AG09309 (cell line): Measurements from ENCODE around the gene GPR27.

Experiments used
- DNase-seq: peaks from one replicate; pipeline ENCODE4 v3.0.0-alpha.2; 2010; ENCODE audit warnings: low read depth
- H3K4me3 ChIP-seq: 2 replicates; pipeline ENCODE4 v1.5.1; 2011; ENCODE audit warnings: mild to moderate bottlenecking, low read depth, low read length, moderate library complexity; ENCODE audit not compliant: control insufficient read depth
- TF ChIP-seq, protein P1 (sequence below): IDR thresholded peaks from 2 replicates; pipeline ENCODE4 v1.5.1; 2011; ENCODE audit warnings: mild to moderate bottlenecking, low read depth, low read length, inconsistent platforms; ENCODE audit not compliant: insufficient read depth, control insufficient read depth; ENCODE audit errors: missing control alignments

The GPR27 gene

DNA sequence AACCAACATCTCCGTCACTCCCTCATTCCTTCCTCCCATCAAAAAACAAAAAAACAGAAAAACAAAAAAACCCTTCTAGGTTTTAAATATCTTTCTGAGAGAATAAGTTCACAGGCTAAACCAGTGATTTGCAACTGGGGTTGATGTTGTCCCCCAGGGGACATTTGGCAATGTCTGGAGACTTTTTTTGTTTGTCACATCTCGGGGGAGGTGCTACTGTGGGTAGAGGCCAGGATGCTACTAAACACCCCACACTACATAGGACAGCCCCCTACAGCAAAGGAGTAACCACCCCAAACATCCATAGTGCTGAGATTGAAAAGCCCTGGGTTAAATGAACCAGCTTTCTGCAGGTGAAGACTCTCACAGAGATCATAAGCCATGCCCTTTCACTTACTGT lies 48.3 kb downstream of the GPR27 start:
- TF ChIP-seq, protein P1, sequence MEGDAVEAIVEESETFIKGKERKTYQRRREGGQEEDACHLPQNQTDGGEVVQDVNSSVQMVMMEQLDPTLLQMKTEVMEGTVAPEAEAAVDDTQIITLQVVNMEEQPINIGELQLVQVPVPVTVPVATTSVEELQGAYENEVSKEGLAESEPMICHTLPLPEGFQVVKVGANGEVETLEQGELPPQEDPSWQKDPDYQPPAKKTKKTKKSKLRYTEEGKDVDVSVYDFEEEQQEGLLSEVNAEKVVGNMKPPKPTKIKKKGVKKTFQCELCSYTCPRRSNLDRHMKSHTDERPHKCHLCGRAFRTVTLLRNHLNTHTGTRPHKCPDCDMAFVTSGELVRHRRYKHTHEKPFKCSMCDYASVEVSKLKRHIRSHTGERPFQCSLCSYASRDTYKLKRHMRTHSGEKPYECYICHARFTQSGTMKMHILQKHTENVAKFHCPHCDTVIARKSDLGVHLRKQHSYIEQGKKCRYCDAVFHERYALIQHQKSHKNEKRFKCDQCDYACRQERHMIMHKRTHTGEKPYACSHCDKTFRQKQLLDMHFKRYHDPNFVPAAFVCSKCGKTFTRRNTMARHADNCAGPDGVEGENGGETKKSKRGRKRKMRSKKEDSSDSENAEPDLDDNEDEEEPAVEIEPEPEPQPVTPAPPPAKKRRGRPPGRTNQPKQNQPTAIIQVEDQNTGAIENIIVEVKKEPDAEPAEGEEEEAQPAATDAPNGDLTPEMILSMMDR = no peak
- no peak overlapping the region for H3K4me3 ChIP-seq
- no peak for DNase-seq

DNA sequence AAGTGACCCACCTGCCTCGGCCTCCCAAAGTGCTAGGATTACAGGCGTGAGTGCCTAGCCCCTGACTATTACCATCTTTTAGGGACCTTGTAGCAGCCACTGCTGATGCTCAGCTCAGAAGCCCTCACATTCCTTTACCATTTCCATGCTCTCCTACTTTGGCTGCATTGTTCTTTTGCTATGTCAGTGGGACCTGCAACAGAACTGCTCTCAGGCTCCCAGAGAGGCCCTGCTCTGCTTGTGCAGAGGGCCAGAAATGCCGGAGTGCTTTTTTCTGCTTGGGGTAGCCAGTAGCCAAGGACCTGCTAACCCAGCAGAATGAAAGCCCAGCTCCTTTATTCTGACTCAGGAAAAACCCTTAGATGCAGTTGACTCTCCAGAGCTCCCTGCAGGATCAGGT lies 49.6 kb downstream of the GPR27 start:
- TF ChIP-seq, protein P1 = no peak
- H3K4me3 ChIP-seq = no peak overlapping the region
- DNase-seq = no peak

DNA sequence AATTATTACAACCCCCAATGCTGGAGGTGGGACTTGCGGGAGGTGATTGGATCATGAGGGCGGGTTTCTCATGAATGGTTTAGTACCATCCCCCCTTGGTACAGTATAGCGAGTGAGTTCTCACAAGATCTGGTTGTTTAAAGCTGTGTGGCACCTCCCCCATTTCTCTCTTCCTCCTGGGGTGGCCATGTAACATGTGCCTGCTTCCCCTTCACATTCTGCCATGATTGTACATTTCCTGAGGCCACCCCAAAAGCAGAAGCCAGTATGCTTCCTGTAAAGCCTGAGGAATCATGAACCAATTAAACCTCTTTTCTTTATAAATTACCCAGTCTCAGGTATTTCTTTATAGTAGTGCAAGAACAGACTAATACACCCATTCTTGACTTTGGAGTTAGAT lies 51.5 kb downstream of the GPR27 start:
- TF ChIP-seq, protein P1 = no peak
- DNase-seq = no peak
- no peak overlapping the region for H3K4me3 ChIP-seq

DNA sequence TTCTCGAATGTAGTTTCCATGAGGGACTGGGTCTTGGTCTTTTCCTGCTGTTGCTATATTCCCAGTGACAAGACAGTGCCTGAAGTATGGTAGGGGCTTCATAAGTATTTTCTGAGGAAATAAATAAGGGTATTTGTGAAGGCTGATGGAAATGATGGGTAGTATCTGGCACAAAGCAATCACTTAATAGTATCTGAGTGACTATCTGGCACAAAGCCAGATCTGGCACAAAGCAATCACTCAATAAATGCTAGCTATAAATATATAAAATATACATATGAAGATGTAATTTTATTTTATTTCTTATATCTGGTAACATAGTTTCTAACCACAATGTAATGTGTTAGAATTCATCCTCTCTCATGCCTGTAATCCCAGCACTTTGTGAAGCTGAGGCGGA lies 52.0 kb downstream of the GPR27 start:
- no peak for DNase-seq
- H3K4me3 ChIP-seq = no peak overlapping the region
- TF ChIP-seq, protein P1 = no peak
